ENCODE data around the gene GALNS. TPM values are rescaled to one million over a fixed set of nuclear protein-coding genes. Genes with fewer than 3 reads are reported as not detected.
"Not testable (repeated sequence)": the region's sequence is repeated elsewhere in the genome, so short reads cannot be mapped to it uniquely, and the experiment has no call there.

Gene GALNS
- total RNA-seq (2014; rRNA removed; shearing (Covaris generic)): 17.9 and 20.0 TPM in 2 replicates
- 12.5 and 16.1 TPM in 2 replicates for polyA plus RNA-seq (2014; cell fraction: nucleus; rRNA removed)

GRCh38 chr16:88856828-88857727 lies at the start of gene GALNS, which contains the start of gene TRAPPC2L:
Gene GALNS (minus strand): TSS chr16:88856947. CDS start chr16:88856877, 70 bp downstream.
Gene TRAPPC2L (plus strand): TSS chr16:88857127. CDS start chr16:88857151, 24 bp downstream.
- peak; percentile 91 for DNase-seq (ENCODE audit: extremely low read depth, low read depth)

GRCh38 chr16:88906020-88906419 lies 49.3 kb upstream of the GALNS start:
- DNase-seq (ENCODE audit: extremely low read depth, low read depth): no peak

GRCh38 chr16:88905563-88905962 lies 48.8 kb upstream of the GALNS start:
- no peak for DNase-seq (ENCODE audit: extremely low read depth, low read depth)

- DNase-seq (ENCODE audit: extremely low read depth, low read depth): no peak
Measured at GRCh38 chr16:88904676-88905365, 48.1 kb upstream of the GALNS start.

GRCh38 chr16:88903267-88903666 lies 46.5 kb upstream of the GALNS start:
- DNase-seq (ENCODE audit: extremely low read depth, low read depth): no peak

GRCh38 chr16:88902744-88903143 lies 46.0 kb upstream of the GALNS start:
- no peak for DNase-seq (ENCODE audit: extremely low read depth, low read depth)

- no peak for DNase-seq (ENCODE audit: extremely low read depth, low read depth)
Measured at GRCh38 chr16:88901718-88902337, 45.1 kb upstream of the GALNS start.

GRCh38 chr16:88900662-88901052 lies 43.9 kb upstream of the GALNS start:
- DNase-seq (ENCODE audit: extremely low read depth, low read depth): no peak

- no peak for DNase-seq (ENCODE audit: extremely low read depth, low read depth)
Measured at GRCh38 chr16:88899901-88900661, 43.3 kb upstream of the GALNS start.

GRCh38 chr16:88897696-88898425 lies 41.1 kb upstream of the GALNS start:
- DNase-seq (ENCODE audit: extremely low read depth, low read depth): no peak

- DNase-seq (ENCODE audit: extremely low read depth, low read depth): no peak
Measured at GRCh38 chr16:88896238-88897070, 39.7 kb upstream of the GALNS start.

GRCh38 chr16:88895335-88895734 lies 38.6 kb upstream of the GALNS start:
- DNase-seq (ENCODE audit: extremely low read depth, low read depth): no peak

- DNase-seq (ENCODE audit: extremely low read depth, low read depth): no peak
Measured at GRCh38 chr16:88894681-88895300, 38.0 kb upstream of the GALNS start.

GRCh38 chr16:88894266-88894665 lies 37.5 kb upstream of the GALNS start:
- DNase-seq (ENCODE audit: extremely low read depth, low read depth): not testable (repeated sequence)

GRCh38 chr16:88893127-88893968 lies 36.6 kb upstream of the GALNS start:
- DNase-seq (ENCODE audit: extremely low read depth, low read depth): no peak

GRCh38 chr16:88892065-88892464 lies 35.3 kb upstream of the GALNS start:
- no peak for DNase-seq (ENCODE audit: extremely low read depth, low read depth)

- no peak for DNase-seq (ENCODE audit: extremely low read depth, low read depth)
Measured at GRCh38 chr16:88891083-88891482, 34.3 kb upstream of the GALNS start.
